PC-3 (cell line): ENCODE measurements around the gene OR51E1.

Source experiments
- CTCF ChIP-seq: fragments of 300-600 bp; sonication (generic); conservative IDR thresholded peaks from 2 replicates; pipeline ENCODE4 v1.5.1; 2017; ENCODE audit warnings: antibody characterized with exemption, low read depth, mild to moderate bottlenecking, low read length
- EZH2phosphoT487 ChIP-seq: fragments of 300-600 bp; sonication (generic); IDR thresholded peaks from 2 replicates; pipeline ENCODE4 v1.6.1; 2018; ENCODE audit warnings: mild to moderate bottlenecking, antibody characterized with exemption, low read length, borderline replicate concordance

DNA sequence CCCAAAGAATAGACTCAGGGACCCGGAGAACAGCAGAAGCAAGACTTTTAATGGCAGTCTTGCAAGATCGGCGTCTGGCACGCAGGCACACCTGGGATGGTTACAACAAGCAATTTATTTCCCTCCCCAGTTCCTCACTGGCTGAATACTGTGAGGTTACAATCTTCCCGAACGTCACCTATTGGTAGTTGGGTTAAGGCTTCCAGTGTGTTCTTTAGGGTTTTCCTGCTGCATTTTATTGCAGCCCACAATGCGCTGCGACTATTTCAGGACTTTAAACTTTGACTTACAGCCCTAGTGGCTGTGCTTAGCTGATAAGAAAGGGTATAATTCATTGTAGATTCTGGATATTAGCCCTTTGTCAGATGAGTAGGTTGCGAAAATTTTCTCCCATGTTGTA is 24.3 kb upstream of the OR51E1 start:
- TF ChIP-seq CTCF = no peak
- no peak for TF ChIP-seq EZH2phosphoT487
